ENCODE data around the gene SETDB1.
A peak's percentile ranks its signal among the peaks of the same experiment; 100 is the strongest.
"Not testable (repeated sequence)": the region's sequence is repeated elsewhere in the genome, so short reads cannot be mapped to it uniquely, and the experiment has no call there.

Gene SETDB1

GRCh38 chr1:150926097-150926741 lies at the start of gene SETDB1:
TSS of gene SETDB1 (plus strand) at chr1:150926363. CDS start at chr1:150927715, 1,352 bp downstream.
- DNase-seq (ENCODE audit: low read depth in 2 of 2, low spot score in 1 of 2) = peak; percentile 75 to 89

- not testable (repeated sequence) for DNase-seq (ENCODE audit: low read depth in 2 of 2, low spot score in 1 of 2)
Measured at GRCh38 chr1:150878931-150879330, 47.2 kb upstream of the SETDB1 start.

GRCh38 chr1:150881331-150882070 lies 44.7 kb upstream of the SETDB1 start:
- DNase-seq (ENCODE audit: low read depth in 2 of 2, low spot score in 1 of 2) = no peak

GRCh38 chr1:150883121-150883520 lies 43.0 kb upstream of the SETDB1 start:
- DNase-seq (ENCODE audit: low read depth in 2 of 2, low spot score in 1 of 2) = not testable (repeated sequence)

DNA sequence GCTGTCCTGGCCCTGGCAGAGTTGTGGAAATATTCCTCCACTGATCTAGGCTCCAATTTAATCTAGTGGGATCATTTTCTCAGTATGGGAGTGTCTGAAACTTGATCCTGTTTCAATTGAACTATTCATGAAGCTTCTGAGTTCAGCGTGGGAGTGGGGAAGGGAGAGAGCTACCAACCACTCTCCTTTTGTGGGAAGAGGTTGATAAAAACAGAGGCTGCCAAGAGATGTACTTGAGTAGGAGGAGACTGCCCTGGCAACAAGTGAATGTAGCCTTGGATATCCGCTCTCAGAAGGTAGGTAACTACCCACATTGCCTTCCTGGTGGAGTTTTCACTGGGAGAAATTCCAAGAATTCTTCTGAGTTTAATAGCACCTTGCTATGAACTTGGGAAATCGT lies 39.1 kb upstream of the SETDB1 start, which contains the start of gene CTXND2:
Gene CTXND2 (plus strand): TSS at position 119 of the 400 bp plus-strand sequence. CDS start 25,179 bp downstream, outside the sequence.
- DNase-seq (ENCODE audit: low read depth in 2 of 2, low spot score in 1 of 2) = no peak

- no peak for DNase-seq (ENCODE audit: low read depth in 2 of 2, low spot score in 1 of 2)
Measured at GRCh38 chr1:150888727-150889126, 37.4 kb upstream of the SETDB1 start.

DNA sequence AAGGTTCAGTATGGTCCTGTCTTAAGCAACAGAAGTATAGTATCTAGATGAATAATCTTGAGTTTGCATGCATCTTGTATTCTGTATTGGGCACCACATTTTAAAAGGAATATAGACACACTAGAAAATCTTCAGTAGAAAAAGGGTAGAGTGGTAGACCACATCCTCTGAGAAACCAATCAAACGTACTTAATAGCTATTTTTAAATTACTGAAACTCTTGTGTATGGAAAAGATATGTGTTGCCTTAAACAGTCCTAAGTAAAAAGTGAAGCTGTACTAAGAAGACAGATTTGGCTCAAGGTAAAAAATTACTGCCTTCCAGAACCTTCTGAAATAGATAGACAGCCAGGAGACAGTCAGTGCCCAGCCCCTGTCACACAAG lies 36.1 kb upstream of the SETDB1 start:
- DNase-seq (ENCODE audit: low read depth in 2 of 2, low spot score in 1 of 2) = no peak

DNA sequence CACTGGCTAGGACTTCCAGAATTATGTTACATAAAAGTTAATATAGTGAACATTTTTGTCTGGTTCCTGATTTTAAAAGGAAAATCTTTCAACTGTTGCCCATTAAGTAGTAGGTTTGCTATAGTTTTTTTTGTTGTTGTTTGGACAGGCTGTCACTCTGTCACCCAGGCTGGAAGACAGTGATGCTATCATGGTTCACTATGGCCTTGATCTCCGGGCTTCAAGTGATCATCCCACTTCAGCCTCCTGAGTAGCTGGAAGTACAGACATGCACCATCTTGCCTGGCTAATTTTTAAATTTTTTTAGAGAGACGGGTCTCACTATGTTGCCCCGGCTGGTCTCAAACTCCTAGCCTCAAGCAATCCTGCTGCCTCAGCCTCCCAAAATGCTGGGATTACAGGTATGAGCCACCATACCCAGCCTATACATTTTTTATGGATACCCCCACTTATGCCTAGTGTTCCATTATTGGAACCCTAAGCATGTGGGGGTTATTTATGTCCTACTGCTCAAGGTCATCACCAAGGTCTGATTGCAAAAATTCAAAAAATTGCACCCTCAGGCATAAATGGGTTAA lies 32.7 kb upstream of the SETDB1 start:
- no peak for DNase-seq (ENCODE audit: low read depth in 2 of 2, low spot score in 1 of 2)

DNA sequence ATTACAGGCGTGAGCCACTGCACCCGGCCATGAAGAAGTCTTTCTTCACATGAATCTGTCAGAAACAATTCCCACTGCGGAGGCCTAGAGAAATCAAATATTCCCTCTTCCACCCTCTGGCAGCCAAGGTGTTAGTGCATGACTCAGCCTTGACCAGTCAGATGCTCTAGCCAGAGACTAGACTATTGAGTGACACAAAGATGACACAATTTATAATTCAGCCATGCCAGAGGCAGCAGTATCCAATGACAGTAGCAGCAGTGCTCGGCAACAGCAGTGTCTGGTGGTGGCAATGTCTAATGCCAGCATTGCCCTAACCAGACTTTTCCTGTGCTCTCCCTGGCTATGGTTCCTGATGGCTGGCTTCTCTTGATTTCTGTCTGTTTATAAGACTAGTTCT lies 30.5 kb upstream of the SETDB1 start:
- DNase-seq (ENCODE audit: low read depth in 2 of 2, low spot score in 1 of 2) = no peak

GRCh38 chr1:150899795-150900194 lies 26.4 kb upstream of the SETDB1 start:
- not testable (repeated sequence) for DNase-seq (ENCODE audit: low read depth in 2 of 2, low spot score in 1 of 2)

- no peak for DNase-seq (ENCODE audit: low read depth in 2 of 2, low spot score in 1 of 2)
Measured at GRCh38 chr1:150902346-150902745, 23.8 kb upstream of the SETDB1 start.

- DNase-seq (ENCODE audit: low read depth in 2 of 2, low spot score in 1 of 2) = no peak
Measured at GRCh38 chr1:150902751-150903150, 23.4 kb upstream of the SETDB1 start.

DNA sequence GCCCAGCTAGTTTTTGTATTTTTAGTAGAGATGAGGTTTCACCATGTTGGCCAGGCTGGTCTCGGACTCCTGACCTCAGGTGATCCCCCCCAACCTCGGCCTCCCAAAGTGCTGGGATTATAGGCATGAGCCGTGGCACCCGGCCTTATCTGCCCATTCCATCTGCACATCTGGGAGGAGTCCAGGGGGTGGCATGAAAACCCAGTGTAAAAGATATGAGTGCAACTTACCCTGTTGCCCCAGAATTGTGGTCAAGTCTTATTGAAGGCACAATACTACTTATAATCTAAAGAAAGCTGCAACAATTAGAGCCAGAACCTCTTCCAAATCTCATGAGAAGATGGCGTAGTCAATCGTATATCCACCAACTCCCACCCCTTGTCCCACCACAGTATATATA lies 20.9 kb upstream of the SETDB1 start:
- no peak for DNase-seq (ENCODE audit: low read depth in 2 of 2, low spot score in 1 of 2)

DNA sequence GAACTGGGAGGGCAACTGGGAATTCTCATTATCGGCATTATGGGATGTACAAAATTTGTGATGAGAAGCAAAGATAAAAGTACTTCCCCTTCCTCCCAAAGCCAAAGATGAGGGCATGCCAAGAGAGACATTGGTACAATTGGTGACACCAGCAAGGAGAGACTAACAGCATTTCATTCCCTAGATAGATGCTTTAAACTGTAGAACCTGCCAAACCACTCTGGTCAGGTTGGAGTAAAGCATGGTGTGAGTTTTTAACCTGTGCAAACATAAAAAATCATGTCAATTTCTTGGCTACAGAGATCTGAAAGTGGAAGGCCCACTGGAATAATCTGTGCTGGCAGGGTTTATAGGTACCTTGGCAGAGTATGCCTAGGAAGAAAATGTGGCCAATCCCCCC lies 19.8 kb upstream of the SETDB1 start:
- DNase-seq (ENCODE audit: low read depth in 2 of 2, low spot score in 1 of 2) = no peak

DNA sequence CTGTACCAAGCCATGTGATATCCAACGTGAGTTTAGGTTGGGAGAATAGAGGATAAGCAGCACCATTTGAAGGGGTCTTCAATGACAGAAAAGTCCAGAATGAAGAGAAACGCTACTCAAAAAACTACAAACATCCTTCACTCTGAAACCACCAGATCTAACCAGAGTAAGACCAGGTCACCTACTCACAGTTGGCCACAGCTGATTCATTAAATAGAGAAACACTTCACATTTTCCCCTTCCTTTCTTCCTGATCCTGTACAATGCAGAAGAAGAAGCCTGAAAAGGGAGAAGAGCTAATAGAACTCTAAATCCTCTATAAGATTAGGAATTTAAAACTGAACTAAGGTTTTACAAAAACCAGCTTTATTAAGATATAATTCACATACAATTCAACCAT lies 19.4 kb upstream of the SETDB1 start:
- DNase-seq (ENCODE audit: low read depth in 2 of 2, low spot score in 1 of 2) = no peak

DNA sequence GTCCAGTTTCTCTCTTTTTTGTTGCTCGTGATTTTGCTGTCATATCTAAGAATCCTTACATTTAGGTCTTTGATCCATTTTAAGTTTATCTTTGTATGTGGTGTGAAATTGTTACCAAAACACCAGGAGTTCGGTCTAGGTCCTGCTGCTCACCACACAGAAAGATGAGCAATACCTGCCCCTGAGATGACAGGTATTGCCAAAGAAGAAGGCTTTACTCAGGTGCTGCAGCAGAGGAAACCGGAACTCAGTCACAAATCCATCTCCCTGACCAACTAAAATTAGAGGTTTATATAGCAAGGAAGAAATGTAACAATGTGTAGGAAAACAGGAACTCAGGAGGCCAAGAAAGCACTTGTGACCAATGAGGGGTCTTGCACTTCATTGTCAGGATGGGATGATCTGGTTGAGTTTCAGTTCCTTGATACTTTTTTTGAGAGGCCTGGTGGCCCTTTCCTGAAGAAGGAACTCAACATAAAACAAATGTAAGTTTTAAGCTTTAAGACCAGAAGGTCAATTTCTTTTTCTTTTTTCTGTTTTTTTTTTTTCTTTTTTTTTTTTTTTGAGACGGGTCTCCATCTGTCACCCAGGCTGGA lies 16.5 kb upstream of the SETDB1 start:
- DNase-seq (ENCODE audit: low read depth in 2 of 2, low spot score in 1 of 2) = no peak

DNA sequence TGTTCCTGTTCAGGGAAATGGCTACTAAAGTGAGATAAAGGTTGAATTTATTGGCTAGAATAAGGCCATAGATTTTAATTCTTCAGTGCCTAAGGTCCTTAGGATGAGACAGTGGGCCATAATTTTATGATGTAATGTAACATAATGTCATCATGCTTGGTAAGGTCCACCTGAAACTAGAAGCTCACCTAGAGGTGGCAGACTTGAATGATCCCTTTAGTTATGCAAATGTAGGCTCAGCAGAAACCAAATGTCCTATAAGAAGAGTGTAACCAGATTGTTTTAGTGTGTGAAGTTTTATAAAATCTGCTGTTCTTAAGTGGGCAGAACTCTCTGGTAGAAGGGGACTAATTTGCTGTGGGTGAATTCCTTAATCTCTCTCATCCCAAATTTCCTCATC lies 13.5 kb upstream of the SETDB1 start:
- no peak for DNase-seq (ENCODE audit: low read depth in 2 of 2, low spot score in 1 of 2)

DNA sequence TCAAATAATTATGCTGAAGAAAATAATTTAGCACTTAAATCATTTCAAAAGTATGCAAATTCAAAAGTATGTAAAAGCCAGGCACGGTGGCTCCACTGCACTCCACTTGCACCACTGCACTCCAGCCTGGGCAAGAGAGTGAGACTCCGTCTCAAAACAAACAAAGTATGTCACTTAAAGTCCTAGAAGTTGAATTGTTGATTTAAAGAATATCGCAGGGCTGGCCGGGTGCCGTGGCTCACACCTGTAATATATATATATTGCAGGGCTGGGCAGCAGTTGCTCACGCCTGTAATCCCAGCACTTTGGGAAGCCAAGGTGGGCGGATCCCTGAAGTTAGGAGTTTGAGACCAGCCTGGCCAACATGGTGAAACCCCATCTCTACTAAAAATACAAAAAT lies 8.8 kb upstream of the SETDB1 start:
- DNase-seq (ENCODE audit: low read depth in 2 of 2, low spot score in 1 of 2) = no peak

DNA sequence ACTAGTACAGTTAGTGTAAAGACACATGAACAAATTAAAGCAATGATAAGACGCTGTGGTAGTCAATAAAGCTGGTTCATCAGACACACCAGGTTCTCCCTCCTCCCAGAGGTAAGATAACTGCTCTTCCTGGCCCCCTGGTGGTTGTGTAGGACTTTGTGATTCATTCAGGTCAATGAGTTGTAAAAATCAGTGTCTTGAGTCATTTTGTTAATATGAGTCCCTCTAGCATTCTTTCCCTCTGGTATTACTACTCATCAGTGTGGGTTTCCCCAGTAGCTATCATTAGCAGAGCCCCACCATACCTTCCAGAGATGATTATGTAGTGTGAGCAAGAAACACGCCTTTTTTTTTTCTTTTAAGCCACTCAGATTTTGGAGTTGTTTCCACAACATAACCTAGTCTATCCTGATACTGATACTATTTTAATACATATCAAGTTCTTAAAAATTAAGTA lies 3.6 kb upstream of the SETDB1 start:
- DNase-seq (ENCODE audit: low read depth in 2 of 2, low spot score in 1 of 2) = peak; percentile 55 to 59

GRCh38 chr1:150925080-150925479 lies 1.1 kb upstream of the SETDB1 start:
- no peak for DNase-seq (ENCODE audit: low read depth in 2 of 2, low spot score in 1 of 2)

- no peak for DNase-seq (ENCODE audit: low read depth in 2 of 2, low spot score in 1 of 2)
Measured at GRCh38 chr1:150927624-150928023, 1.5 kb downstream of the SETDB1 start.

GRCh38 chr1:150928286-150928685 lies 2.1 kb downstream of the SETDB1 start:
- no peak for DNase-seq (ENCODE audit: low read depth in 2 of 2, low spot score in 1 of 2)

Measured in stimulated activated CD8-positive, alpha-beta memory T cell treated with anti-CD3 and anti-CD28 coated beads, Interleukin-4, amount 100 ng/mL, for 1 hour (primary cell).